H1 (cell line): ENCODE results near the gene EBPL. TPM values are rescaled to one million over a fixed set of nuclear protein-coding genes. Genes with fewer than 3 reads are reported as not detected.

Source experiments
- CTCF ChIA-PET: fragments of 300-600 bp; sonication (Branson Sonifier 250); formaldehyde crosslinking; loops from one replicate; lab custom pipeline; 2021; ENCODE audit not compliant: partially characterized antibody; lab: Charles Lee
- POLR2A ChIA-PET: fragments of 300-600 bp; sonication (Branson Sonifier 250); formaldehyde crosslinking; loops from one replicate; lab custom pipeline; 2021; ENCODE audit warnings: inconsistent platforms; ENCODE audit not compliant: partially characterized antibody; lab: Charles Lee
- DNase-seq, 2 experiments: peaks; one replicate each; pipeline versions ENCODE4 v3.0.0 to v3.0.0-alpha.2; 2010 to 2022; ENCODE audit warnings: low spot score in 2 of 2, low read depth in 1 of 2, mixed read lengths in 1 of 2
- FAIRE-seq: peaks from 2 replicates; lab custom pipeline; 2011; peaks lifted over from hg19 to GRCh38; lab: Jason Lieb, UNC
- H2AFZ ChIP-seq: 2 replicates; pipeline ENCODE4 v1.8.1; 2012; ENCODE audit warnings: low read length, inconsistent platforms
- H2AK5ac ChIP-seq: 2 replicates; pipeline ENCODE4 v1.6.1; 2013; ENCODE audit warnings: low read depth, low read length
- H2BK120ac ChIP-seq: replicated peaks from 2 replicates; pipeline ENCODE3; 2013; ENCODE audit warnings: low read depth, low read length, inconsistent platforms
- H2BK12ac ChIP-seq: 2 replicates; pipeline ENCODE4 v1.6.1; 2013; ENCODE audit warnings: low read depth, low read length
- H2BK15ac ChIP-seq: 2 replicates; pipeline ENCODE4 v1.6.1; 2013; ENCODE audit warnings: low read length
- H2BK20ac ChIP-seq: 2 replicates; pipeline ENCODE4 v1.6.1; 2013; ENCODE audit warnings: low read length
- H2BK5ac ChIP-seq: 2 replicates; pipeline ENCODE4 v1.6.1; 2013; ENCODE audit warnings: low read depth, low read length
- H3K14ac ChIP-seq: 2 replicates; pipeline ENCODE4 v1.6.1; 2013; ENCODE audit warnings: inconsistent platforms; ENCODE audit not compliant: insufficient read length
- H3K18ac ChIP-seq: 2 replicates; pipeline ENCODE4 v1.6.1; 2013; ENCODE audit warnings: low read length; ENCODE audit errors: extremely low read depth
- H3K23ac ChIP-seq: 2 replicates; pipeline ENCODE4 v1.6.1; 2013; ENCODE audit warnings: inconsistent platforms; ENCODE audit not compliant: insufficient read length
- H3K23me2 ChIP-seq: 2 replicates; pipeline ENCODE4 v1.6.1; 2013; ENCODE audit warnings: low read depth, low read length
- H3K27ac ChIP-seq: 2 replicates; pipeline ENCODE4 v1.6.1; 2011; ENCODE audit warnings: low read depth, low read length, inconsistent platforms
- H3K27me3 ChIP-seq, 4 experiments: replicated peaks in 1 of 4; 1 replicate in 1 of 4; 2 replicates in 3 of 4; pipeline versions ENCODE4 v1.6.1 to v1.8.1; 2011 to 2013; ENCODE audit warnings: low read length in 3 of 4, mild to moderate bottlenecking in 3 of 4, inconsistent platforms in 2 of 4, mixed read lengths in 2 of 4, moderate library complexity in 1 of 4; ENCODE audit not compliant: control insufficient read depth in 3 of 4, insufficient read depth in 3 of 4; ENCODE audit errors: extremely low read depth in 1 of 4
- H3K36me3 ChIP-seq, 4 experiments: 2 replicates each; pipeline versions ENCODE4 v1.6.1 to v1.8.1; 2011 to 2013; ENCODE audit warnings: mild to moderate bottlenecking in 4 of 4, low read length in 3 of 4, moderate library complexity in 2 of 4, control low read depth in 1 of 4, inconsistent platforms in 1 of 4; ENCODE audit not compliant: insufficient read depth in 4 of 4, control insufficient read depth in 2 of 4
- H3K4ac ChIP-seq: replicated peaks from 2 replicates; pipeline ENCODE3; 2013; ENCODE audit warnings: low read length, low read depth, mixed read lengths, inconsistent platforms; ENCODE audit not compliant: insufficient read length
- H3K4me1 ChIP-seq, 4 experiments: replicated peaks in 1 of 4; 1 replicate in 1 of 4; 2 replicates in 3 of 4; pipeline versions ENCODE4 v1.6.1 to v1.8.1; 2011 to 2013; ENCODE audit warnings: low read length in 3 of 4, inconsistent platforms in 2 of 4, mixed read lengths in 1 of 4; ENCODE audit not compliant: insufficient read depth in 4 of 4, control insufficient read depth in 3 of 4
- H3K4me2 ChIP-seq, 2 experiments: 2 replicates each; pipeline versions ENCODE4 v1.6.1 to v1.8.1; 2011 to 2013; ENCODE audit warnings: low read depth in 2 of 2, low read length in 2 of 2, control low read depth in 1 of 2, inconsistent platforms in 1 of 2, mild to moderate bottlenecking in 1 of 2; ENCODE audit not compliant: insufficient read depth in 1 of 2
- H3K4me3 ChIP-seq, 4 experiments: fragments of 200-600, 300-600 bp in 1 of 4; sonication (generic), shearing (Covaris generic), sonication (Bioruptor Twin) in 1 of 4; 2 replicates each; pipeline versions ENCODE4 v1.5.1 to v1.8.1; 2011 to 2016; ENCODE audit warnings: low read length in 4 of 4, low read depth in 3 of 4, control low read depth in 2 of 4, inconsistent platforms in 2 of 4, mild to moderate bottlenecking in 2 of 4, mixed read lengths in 1 of 4, moderate library complexity in 1 of 4; ENCODE audit not compliant: insufficient read depth in 2 of 4; ENCODE audit errors: extremely low read depth in 1 of 4
- H3K56ac ChIP-seq: replicated peaks from 2 replicates; pipeline ENCODE3; 2013; ENCODE audit warnings: low read depth, mild to moderate bottlenecking, mixed read lengths, low read length, inconsistent platforms; ENCODE audit not compliant: insufficient read length
- H3K79me1 ChIP-seq: 2 replicates; pipeline ENCODE4 v1.6.1; 2013; ENCODE audit warnings: low read depth, low read length, control low read depth
- H3K79me2 ChIP-seq, 2 experiments: 2 replicates each; pipeline versions ENCODE4 v1.6.1 to v1.8.1; 2012 to 2013; ENCODE audit warnings: low read length in 2 of 2, mild to moderate bottlenecking in 2 of 2, inconsistent platforms in 1 of 2; ENCODE audit not compliant: insufficient read depth in 2 of 2, control insufficient read depth in 1 of 2
- H3K9ac ChIP-seq, 4 experiments: replicated peaks in 1 of 4; 1 replicate in 1 of 4; 2 replicates in 3 of 4; pipeline versions ENCODE4 v1.6.1 to v1.8.1; 2011 to 2013; ENCODE audit warnings: low read depth in 3 of 4, low read length in 3 of 4, control low read depth in 2 of 4, mild to moderate bottlenecking in 2 of 4, moderate library complexity in 2 of 4, inconsistent platforms in 1 of 4; ENCODE audit errors: extremely low read depth in 1 of 4
- H3K9me3 ChIP-seq, 2 experiments: 2 replicates each; pipeline versions ENCODE4 v1.6.1 to v1.8.1; 2012 to 2013; ENCODE audit warnings: mild to moderate bottlenecking in 2 of 2, moderate library complexity in 2 of 2, control low read depth in 1 of 2, inconsistent platforms in 1 of 2, low read depth in 1 of 2, low read length in 1 of 2, mixed read lengths in 1 of 2; ENCODE audit not compliant: insufficient read depth in 2 of 2
- H4K20me1 ChIP-seq, 2 experiments: replicated peaks in 1 of 2; 2 replicates each; pipeline versions ENCODE3 to v1.8.1; 2011 to 2013; ENCODE audit warnings: inconsistent platforms in 2 of 2, low read length in 2 of 2, mild to moderate bottlenecking in 1 of 2; ENCODE audit not compliant: insufficient read depth in 2 of 2, control insufficient read depth in 1 of 2
- H4K5ac ChIP-seq: 2 replicates; pipeline ENCODE4 v1.6.1; 2013; ENCODE audit warnings: low read length, low read depth, mixed read lengths, inconsistent platforms; ENCODE audit not compliant: insufficient read length
- H4K8ac ChIP-seq: 2 replicates; pipeline ENCODE4 v1.8.0; 2013; ENCODE audit warnings: mild to moderate bottlenecking, moderate library complexity, low read length, inconsistent platforms; ENCODE audit not compliant: insufficient read depth; ENCODE audit errors: extremely low read depth
- H4K91ac ChIP-seq: replicated peaks from 2 replicates; pipeline ENCODE3; 2013; ENCODE audit warnings: low read length, mixed read lengths, inconsistent platforms; ENCODE audit not compliant: insufficient read length
- CEBPB ChIP-seq: IDR thresholded peaks from 2 replicates; pipeline ENCODE4 v1.6.1; 2012; ENCODE audit warnings: low read depth, low read length
- CHD2 ChIP-seq: IDR thresholded peaks from 2 replicates; pipeline ENCODE4 v1.6.1; 2012; ENCODE audit warnings: low read length, improper control_type of control experiment
- EZH2 ChIP-seq: fragments of 200-600 bp; sonication (generic); IDR thresholded peaks from 2 replicates; pipeline ENCODE4 v1.7.1; 2012; ENCODE audit warnings: low read depth, mild to moderate bottlenecking, moderate library complexity, low read length, inconsistent platforms; ENCODE audit not compliant: severe bottlenecking
- MAFK ChIP-seq: IDR thresholded peaks from 2 replicates; pipeline ENCODE4 v1.6.1; 2012; ENCODE audit warnings: low read depth, mild to moderate bottlenecking, improper control_type of control experiment, low read length
- WGBS, 2 experiments: shearing (Covaris generic) in 1 of 2; methylation state at CpG; one replicate each; pipeline versions ENCODE4 v1.1.6 to v1.1.7; 2013 to 2015; ENCODE audit warnings: low lambda C conversion rate in 2 of 2, mixed read lengths in 2 of 2, inconsistent platforms in 1 of 2, low coverage in 1 of 2, missing lambda C conversion rate in 1 of 2; ENCODE audit not compliant: insufficient replicate concordance in 2 of 2, insufficient coverage in 1 of 2, insufficient read length in 1 of 2; ENCODE audit errors: extremely low coverage in 1 of 2, missing lambda C conversion rate in 1 of 2; 5-methylcytosine and 5-hydroxymethylcytosine counted together
- polyA plus RNA-seq, 7 experiments: library from polyadenylated mRNA; depleted of rRNA in 3 of 7; stranded (reverse) in 5 of 7; unstranded in 2 of 7; fragments of >200 nt in 5 of 7; fragments of 200-250 nt in 2 of 7; gene quantifications; 1 replicate in 5 of 7; 2 replicates in 1 of 7; 4 replicates in 1 of 7; pipeline versions ENCODE4 v1.2.1 to v1.2.3, GENCODE V29; 2011 to 2013; ENCODE audit warnings: missing spikeins in 2 of 7, mixed read lengths in 2 of 7
- total RNA-seq: library from RNA; stranded (reverse); fragmentation: NEBNext Ultra II Directional; extraction: Animal tissue kit (Norgen Biotek cat#: 25700); gene quantifications from 2 replicates; pipeline ENCODE4 v1.2.1, GENCODE V29; 2021

The EBPL gene
- total and polyA plus RNA-seq, 2 of the 8 experiments (the other 6 are each of a cell fraction or from before 2014, with no cell fraction given): 130 to 204 TPM

- H3K27ac ChIP-seq: no peak overlapping the region
- DNase-seq (no peak), FAIRE-seq (no peak)
- H4K20me1 ChIP-seq: no peaks in the 10 kb centered on the region
- H3K18ac ChIP-seq: no peak overlapping the region
- H3K14ac ChIP-seq: no peak overlapping the region
- no peak overlapping the region for H3K9ac ChIP-seq
- H2AK5ac ChIP-seq: no peak overlapping the region
- no peak overlapping the region for H3K56ac ChIP-seq
- H2BK5ac ChIP-seq: no peak overlapping the region
- H3K79me1 ChIP-seq: no peaks in the 10 kb centered on the region
- no peak overlapping the region for H2BK12ac ChIP-seq
- no peak overlapping the region for H2BK15ac ChIP-seq
- H3K4me2 ChIP-seq: no peak overlapping the region
- WGBS, 2 experiments: 95% methylated on average over 12 of the region's 12 CpGs; no CpG with 5 or more reads in 1 of the 2 experiments
- no peaks in the 10 kb centered on the region for H3K79me2 ChIP-seq
- POLR2A ChIA-PET: interaction anchor here (1.0 kb wide), 1 partner anchor 15 kb away, joined by 6 read pairs; the partner anchor contains the start of gene ARL11
- H2BK120ac ChIP-seq: no peak overlapping the region
- H4K8ac ChIP-seq: no peak overlapping the region
- no peaks in the 10 kb centered on the region; a peak in 1 of 8 replicates for H3K36me3 ChIP-seq
- peaks cover 0 to 1% (median 0%) of the 10 kb centered on the region in 4 experiments; a peak in 1 of 7 replicates for H3K4me1 ChIP-seq
- H3K23ac ChIP-seq: no peak overlapping the region
- H4K5ac ChIP-seq: no peak overlapping the region
- no peak overlapping the region for H3K4ac ChIP-seq
- H4K91ac ChIP-seq: no peak overlapping the region
- H3K9me3 ChIP-seq: no peaks in the 10 kb centered on the region
- no peak overlapping the region for H3K4me3 ChIP-seq
- no peak overlapping the region for H2AFZ ChIP-seq
- CTCF ChIA-PET: interaction anchor here (0.6 to 0.8 kb wide), 2 partner anchors 15 to 252 kb away, joined by 3 to 5 read pairs; partner anchors contain the start of gene ARL11
- TF ChIP-seq CHD2 (no peak), CEBPB (no peak), EZH2 (no peak), MAFK (no peak)
- H2BK20ac ChIP-seq: no peak overlapping the region
- no peaks in the 10 kb centered on the region for H3K27me3 ChIP-seq
- H3K23me2 ChIP-seq: no peaks in the 10 kb centered on the region
Measured at GRCh38 chr13:49643035-49643646, 48.1 kb downstream of the EBPL start.
